Esophagus squamous epithelium (tissue), 4 donors: ENCODE measurements around the gene KIF21B.

ENCODE experiments used
- POLR2A ChIP-seq, 4 donors: fragments of 450-650 bp; IDR thresholded peaks; one replicate each; pipeline ENCODE4 v1.6.1; 2017; ENCODE audit warnings: antibody characterized with exemption in 4 of 4, mild to moderate bottlenecking in 4 of 4, moderate library complexity in 3 of 4
- TF ChIP-seq, protein P1 (sequence below), 6 experiments: fragments of 450-650 bp in 4 of 6; fragments of 200-600 bp in 2 of 6; sonication (generic) in 2 of 6; IDR thresholded peaks; one replicate each; pipeline ENCODE4 v1.5.1; 2016 to 2019; ENCODE audit warnings: antibody characterized with exemption in 6 of 6, mild to moderate bottlenecking in 4 of 6, moderate library complexity in 4 of 6

DNA sequence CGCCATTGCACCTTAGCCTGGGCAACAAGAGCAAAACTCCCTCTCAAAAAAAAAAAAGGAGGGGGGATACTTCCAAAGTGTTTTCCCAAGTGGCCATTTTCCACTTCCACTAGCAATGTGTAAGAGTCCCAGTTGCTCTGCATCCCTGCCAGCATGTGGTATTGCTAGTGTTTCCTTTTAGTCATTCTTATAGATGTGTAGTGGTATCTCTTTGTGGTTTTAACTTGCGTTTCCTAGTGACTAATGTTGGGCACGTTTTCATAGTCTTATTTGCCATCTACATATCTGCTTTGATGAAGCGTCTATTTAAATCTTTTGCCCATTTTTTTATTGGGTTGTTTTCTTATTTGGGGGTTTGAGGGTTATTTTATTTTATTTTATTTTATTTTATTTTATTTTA, 97.7 kb downstream of the KIF21B start:
- TF ChIP-seq, protein P1, sequence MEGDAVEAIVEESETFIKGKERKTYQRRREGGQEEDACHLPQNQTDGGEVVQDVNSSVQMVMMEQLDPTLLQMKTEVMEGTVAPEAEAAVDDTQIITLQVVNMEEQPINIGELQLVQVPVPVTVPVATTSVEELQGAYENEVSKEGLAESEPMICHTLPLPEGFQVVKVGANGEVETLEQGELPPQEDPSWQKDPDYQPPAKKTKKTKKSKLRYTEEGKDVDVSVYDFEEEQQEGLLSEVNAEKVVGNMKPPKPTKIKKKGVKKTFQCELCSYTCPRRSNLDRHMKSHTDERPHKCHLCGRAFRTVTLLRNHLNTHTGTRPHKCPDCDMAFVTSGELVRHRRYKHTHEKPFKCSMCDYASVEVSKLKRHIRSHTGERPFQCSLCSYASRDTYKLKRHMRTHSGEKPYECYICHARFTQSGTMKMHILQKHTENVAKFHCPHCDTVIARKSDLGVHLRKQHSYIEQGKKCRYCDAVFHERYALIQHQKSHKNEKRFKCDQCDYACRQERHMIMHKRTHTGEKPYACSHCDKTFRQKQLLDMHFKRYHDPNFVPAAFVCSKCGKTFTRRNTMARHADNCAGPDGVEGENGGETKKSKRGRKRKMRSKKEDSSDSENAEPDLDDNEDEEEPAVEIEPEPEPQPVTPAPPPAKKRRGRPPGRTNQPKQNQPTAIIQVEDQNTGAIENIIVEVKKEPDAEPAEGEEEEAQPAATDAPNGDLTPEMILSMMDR (IDR thresholded peaks at IDR 0.05), result no peak
- TF ChIP-seq POLR2A (IDR thresholded peaks at IDR 0.05), result no peak
